NCI-H1694 treated with DMSO at 0.1 percent for 48 hours (cell line): ENCODE results near the gene TRMT112.
"Not testable (repeated sequence)": the region's sequence is repeated elsewhere in the genome, so short reads cannot be mapped to it uniquely, and the experiment has no call there.

Source experiments
- DNase-seq: peaks from one replicate; lab custom pipeline; 2025; lab: John Stamatoyannopoulos, UW

Gene TRMT112

GRCh38 chr11:64331569-64332371 is 14.4 kb upstream of the TRMT112 start:
- peak; percentile 47 for DNase-seq

GRCh38 chr11:64330888-64331287 is 13.5 kb upstream of the TRMT112 start:
- DNase-seq: no peak

GRCh38 chr11:64327993-64328392 is 10.6 kb upstream of the TRMT112 start:
- no peak for DNase-seq

- DNase-seq: no peak
Measured at GRCh38 chr11:64327375-64327774, 10.0 kb upstream of the TRMT112 start.

GRCh38 chr11:64324692-64325469 is 7.5 kb upstream of the TRMT112 start:
- no peak for DNase-seq

- not testable (repeated sequence) for DNase-seq
Measured at GRCh38 chr11:64323984-64324383, 6.6 kb upstream of the TRMT112 start.

- no peak for DNase-seq
Measured at GRCh38 chr11:64323373-64323772, 6.0 kb upstream of the TRMT112 start.

- no peak for DNase-seq
Measured at GRCh38 chr11:64322925-64323260, 5.5 kb upstream of the TRMT112 start.

GRCh38 chr11:64321533-64321932 is 4.2 kb upstream of the TRMT112 start:
- no peak for DNase-seq

GRCh38 chr11:64321026-64321425 is 3.7 kb upstream of the TRMT112 start:
- DNase-seq: no peak

GRCh38 chr11:64320556-64320955 is 3.2 kb upstream of the TRMT112 start:
- DNase-seq: no peak

- no peak for DNase-seq
Measured at GRCh38 chr11:64318766-64319761, 1.7 kb upstream of the TRMT112 start.

- DNase-seq: peak; percentile 92
Measured at GRCh38 chr11:64317961-64318765, 804 bp upstream of the TRMT112 start, which contains the start of gene PRDX5. PRDX5 (plus strand) TSS chr11:64318121; CDS start chr11:64318216, 95 bp downstream.

- DNase-seq: no peak
Measured at GRCh38 chr11:64316672-64317324, 561 bp downstream of the TRMT112 start.

- not testable (repeated sequence) for DNase-seq
Measured at GRCh38 chr11:64315667-64316526, 1.5 kb downstream of the TRMT112 start.

- no peak for DNase-seq
Measured at GRCh38 chr11:64314805-64315561, 2.4 kb downstream of the TRMT112 start.

- DNase-seq: no peak
Measured at GRCh38 chr11:64314146-64314804, 3.1 kb downstream of the TRMT112 start.

- DNase-seq: no peak
Measured at GRCh38 chr11:64313491-64314145, 3.7 kb downstream of the TRMT112 start.
